CD14-positive monocyte (primary cell): ENCODE measurements around the gene MYZAP. TPM values are rescaled to one million over a fixed set of nuclear protein-coding genes. Genes with fewer than 3 reads are reported as not detected.

Source experiments
- DNase-seq, 3 donors: peaks; one replicate each; pipeline ENCODE4 v3.0.0-alpha.2; 2011 to 2022
- H2AFZ ChIP-seq: 2 replicates; pipeline ENCODE4 v1.6.0; 2012; ENCODE audit warnings: mild to moderate bottlenecking, low read depth, low read length, inconsistent platforms; ENCODE audit not compliant: insufficient read depth, poor library complexity, severe bottlenecking
- H3K27ac ChIP-seq, 2 donors: 1 replicate in 1 of 2; 2 replicates in 1 of 2; pipeline ENCODE4 v1.5.1; 2012 to 2013; ENCODE audit warnings: low read length in 2 of 2, control low read depth in 1 of 2, inconsistent platforms in 1 of 2, low read depth in 1 of 2, mild to moderate bottlenecking in 1 of 2
- H3K27me3 ChIP-seq, 2 donors: one replicate each; pipeline versions ENCODE4 v1.6.0 to v1.6.1; 2011 to 2013; ENCODE audit warnings: low read length in 2 of 2; ENCODE audit not compliant: control insufficient read depth in 2 of 2, insufficient read depth in 2 of 2
- H3K36me3 ChIP-seq, 2 donors: replicated peaks in 1 of 2; 1 replicate in 1 of 2; 2 replicates in 1 of 2; pipeline versions ENCODE4 v1.5.1 to v1.6.1; 2012 to 2013; ENCODE audit warnings: low read length in 2 of 2, control low read depth in 1 of 2, inconsistent platforms in 1 of 2, mild to moderate bottlenecking in 1 of 2; ENCODE audit not compliant: insufficient read depth in 2 of 2, control insufficient read depth in 1 of 2
- H3K4me1 ChIP-seq, 2 donors: 1 replicate in 1 of 2; 2 replicates in 1 of 2; pipeline versions ENCODE4 v1.5.1 to v1.6.1; 2012 to 2013; ENCODE audit warnings: low read length in 2 of 2, control low read depth in 1 of 2, inconsistent platforms in 1 of 2, mild to moderate bottlenecking in 1 of 2, moderate library complexity in 1 of 2; ENCODE audit not compliant: insufficient read depth in 2 of 2, control insufficient read depth in 1 of 2
- H3K4me2 ChIP-seq: replicated peaks from 2 replicates; pipeline ENCODE3; 2012; ENCODE audit warnings: low read length, moderate library complexity, mild to moderate bottlenecking; ENCODE audit not compliant: poor library complexity, severe bottlenecking; ENCODE audit errors: extremely low read depth
- H3K4me3 ChIP-seq, 3 experiments: fragments of 200-600 bp in 1 of 3; sonication (generic) in 1 of 3; replicated peaks in 1 of 3; 1 replicate in 2 of 3; 2 replicates in 1 of 3; pipeline ENCODE4 v1.5.1; 2011 to 2013; ENCODE audit warnings: low read length in 3 of 3, mild to moderate bottlenecking in 3 of 3, control low read depth in 2 of 3, low read depth in 2 of 3, inconsistent platforms in 1 of 3, moderate library complexity in 1 of 3
- H3K79me2 ChIP-seq: 2 replicates; pipeline ENCODE4 v1.6.0; 2012; ENCODE audit warnings: mild to moderate bottlenecking, control low read depth, inconsistent platforms, low read length, moderate library complexity; ENCODE audit not compliant: insufficient read depth
- H3K9ac ChIP-seq: 2 replicates; pipeline ENCODE4 v1.6.0; 2017; ENCODE audit warnings: low read length, mild to moderate bottlenecking; ENCODE audit not compliant: insufficient read depth, poor library complexity, severe bottlenecking
- H3K9me3 ChIP-seq, 2 donors: replicated peaks in 1 of 2; 1 replicate in 1 of 2; 2 replicates in 1 of 2; pipeline versions ENCODE4 v1.5.1 to v1.6.1; 2012 to 2013; ENCODE audit warnings: low read length in 2 of 2, control low read depth in 1 of 2; ENCODE audit not compliant: control insufficient read depth in 1 of 2, insufficient read depth in 1 of 2
- H4K20me1 ChIP-seq: 2 replicates; pipeline ENCODE4 v1.6.0; 2012; ENCODE audit warnings: mild to moderate bottlenecking, low read length, control low read depth, moderate library complexity; ENCODE audit not compliant: insufficient read depth
- H3K27ac Mint-ChIP-seq, 7 donors: one replicate each; pipeline ENCODE4 v1.8.0; 2020; ENCODE audit warnings: mild to moderate bottlenecking in 7 of 7, mixed read lengths in 7 of 7, moderate library complexity in 6 of 7, inconsistent platforms in 2 of 7
- H3K27me3 Mint-ChIP-seq, 3 donors: one replicate each; pipeline ENCODE4 v1.8.0; 2021 to 2022; ENCODE audit warnings: low read depth in 3 of 3, mild to moderate bottlenecking in 3 of 3, mixed read lengths in 3 of 3, moderate library complexity in 3 of 3, inconsistent platforms in 1 of 3
- H3K36me3 Mint-ChIP-seq, 2 donors: one replicate each; pipeline ENCODE4 v1.8.0; 2020; ENCODE audit warnings: mixed read lengths in 2 of 2, inconsistent platforms in 1 of 2, mild to moderate bottlenecking in 1 of 2
- H3K4me1 Mint-ChIP-seq: one replicate; pipeline ENCODE4 v1.8.0; 2020; ENCODE audit warnings: mild to moderate bottlenecking, mixed read lengths
- H3K4me3 Mint-ChIP-seq, 2 donors: one replicate each; pipeline ENCODE4 v1.8.0; 2020; ENCODE audit warnings: mild to moderate bottlenecking in 2 of 2, mixed read lengths in 2 of 2, moderate library complexity in 1 of 2
- H3K9me3 Mint-ChIP-seq, 7 donors: one replicate each; pipeline ENCODE4 v1.8.0; 2020 to 2022; ENCODE audit warnings: mixed read lengths in 7 of 7, mild to moderate bottlenecking in 6 of 7, moderate library complexity in 6 of 7, inconsistent platforms in 2 of 7
- CTCF ChIP-seq: fragments of 200-600 bp; IDR thresholded peaks from one replicate; pipeline ENCODE4 v1.8.0; 2022; ENCODE audit warnings: antibody characterized with exemption, mild to moderate bottlenecking
- WGBS: methylation state at CpG from one replicate; pipeline ENCODE4 v1.1.5; 2013; ENCODE audit warnings: missing lambda C conversion rate; ENCODE audit not compliant: insufficient coverage; 5-methylcytosine and 5-hydroxymethylcytosine counted together
- intact Hi-C, 2 donors: fragments of 100-400 bp; cut with micrococcal nuclease; formaldehyde crosslinking; loops; one replicate each; pipeline versions ENCODE4 v1.15.0 to v1.15.1; 2023
- polyA plus RNA-seq, 3 donors: library from polyadenylated mRNA; depleted of rRNA in 1 of 3; unstranded in 2 of 3; stranded (reverse) in 1 of 3; fragments of 300-500 nt in 2 of 3; fragments of >200 nt in 1 of 3; fragmentation: Illumina TruSeq in 2 of 3; gene quantifications; 1 replicate in 2 of 3; 2 replicates in 1 of 3; pipeline ENCODE4 v1.2.3, GENCODE V29; 2012 to 2021

MYZAP gene
- polyA plus RNA-seq, 3 donors, result 0.12 to 0.13 TPM; not detected in 1

GRCh38 chr15:57651445-57651844 is 59.7 kb downstream of the MYZAP start:
- peaks cover 0 to 1% (median 0%) of the 10 kb centered on the region in 7 donors for H3K9me3 Mint-ChIP-seq
- no peaks in the 10 kb centered on the region for H3K4me1 ChIP-seq
- no peaks in the 10 kb centered on the region for H3K9me3 ChIP-seq
- 100% methylated on average over 1 of the region's 3 CpGs for WGBS
- no peak overlapping the region for H3K27ac ChIP-seq
- H3K36me3 Mint-ChIP-seq, result no peaks in the 10 kb centered on the region
- no peaks in the 10 kb centered on the region for H3K79me2 ChIP-seq
- H3K4me3 ChIP-seq, result no peak overlapping the region
- H3K27me3 ChIP-seq, result no peaks in the 10 kb centered on the region
- H3K4me2 ChIP-seq, result no peak overlapping the region
- no peaks in the 10 kb centered on the region for H4K20me1 ChIP-seq
- intact Hi-C loops, result loop anchor here in 1 of 2 donors (10.0 kb wide), 1 partner anchor 97 kb away; no protein-coding TSS in a partner anchor
- H3K36me3 ChIP-seq, result no peaks in the 10 kb centered on the region
- H2AFZ ChIP-seq, result no peak overlapping the region
- peaks cover 2 to 5% (median 5%) of the 10 kb centered on the region in 3 donors for H3K27me3 Mint-ChIP-seq
- no peak overlapping the region for H3K27ac Mint-ChIP-seq
- no peaks in the 10 kb centered on the region for H3K4me1 Mint-ChIP-seq
- H3K9ac ChIP-seq, result no peak overlapping the region
- DNase-seq, result no peak
- H3K4me3 Mint-ChIP-seq, result no peak overlapping the region
- TF ChIP-seq CTCF, result no peak

- no peak for TF ChIP-seq CTCF
- no peak for DNase-seq
- Mint-ChIP-seq H3K36me3 (no peaks in the 10 kb centered on the region), H3K27ac (no peak overlapping the region), H3K27me3 (peaks cover 2 to 5% (median 3%) of the 10 kb centered on the region in 3 donors), H3K9me3 (peaks cover 0 to 1% (median 0%) of the 10 kb centered on the region in 7 donors), H3K4me1 (no peaks in the 10 kb centered on the region), H3K4me3 (no peak overlapping the region)
- Histone ChIP-seq H4K20me1 (no peaks in the 10 kb centered on the region), H3K9ac (no peak overlapping the region), H3K4me3 (no peak overlapping the region), H3K79me2 (no peaks in the 10 kb centered on the region), H2AFZ (no peak overlapping the region), H3K36me3 (no peaks in the 10 kb centered on the region), H3K4me1 (no peaks in the 10 kb centered on the region), H3K4me2 (no peak overlapping the region), H3K27ac (no peak overlapping the region), H3K27me3 (no peaks in the 10 kb centered on the region), H3K9me3 (no peaks in the 10 kb centered on the region)
- intact Hi-C loops, result loop anchor here in 1 of 2 donors (10.0 kb wide), 1 partner anchor 98 kb away; no protein-coding TSS in a partner anchor
- no CpG with 5 or more reads among the region's 4 CpGs for whole genome bisulfite sequencing
Observed at GRCh38 chr15:57652481-57652880, 60.8 kb downstream of the MYZAP start.
